Activated CD4-positive, alpha-beta T cell treated with anti-CD3 and anti-CD28 coated beads, Interleukin-2, amount 50 U/mL, for 16 hours (primary cell): Measurements from ENCODE around the gene PGBD5.

Experiments
- DNase-seq: peaks from one replicate; pipeline ENCODE4 v3.0.0-alpha.2; 2020

PGBD5 gene

GRCh38 chr1:230394134-230394533, 32.0 kb downstream of the PGBD5 start:
- no peak for DNase-seq

DNA sequence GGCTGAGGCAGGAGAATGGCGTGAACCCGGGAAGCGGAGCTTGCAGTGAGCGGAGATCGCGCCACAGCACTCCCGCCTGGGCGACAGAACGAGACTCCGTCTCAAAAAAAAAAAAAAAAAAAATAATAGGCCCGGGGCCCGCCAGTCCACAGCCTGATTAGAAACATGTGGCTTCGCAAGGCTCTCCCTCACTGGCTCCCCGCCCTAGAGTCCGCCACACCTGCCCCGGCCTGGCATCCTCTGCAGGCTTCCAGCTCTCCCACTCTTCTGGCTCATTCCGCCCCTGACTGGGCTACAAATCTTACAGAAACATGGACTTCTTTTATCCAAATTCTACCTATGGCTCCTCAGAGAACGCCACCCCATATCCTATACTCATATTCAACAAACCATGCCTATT, 32.4 kb downstream of the PGBD5 start:
- no peak for DNase-seq

GRCh38 chr1:230392920-230393521, 33.1 kb downstream of the PGBD5 start:
- DNase-seq, result no peak

DNA sequence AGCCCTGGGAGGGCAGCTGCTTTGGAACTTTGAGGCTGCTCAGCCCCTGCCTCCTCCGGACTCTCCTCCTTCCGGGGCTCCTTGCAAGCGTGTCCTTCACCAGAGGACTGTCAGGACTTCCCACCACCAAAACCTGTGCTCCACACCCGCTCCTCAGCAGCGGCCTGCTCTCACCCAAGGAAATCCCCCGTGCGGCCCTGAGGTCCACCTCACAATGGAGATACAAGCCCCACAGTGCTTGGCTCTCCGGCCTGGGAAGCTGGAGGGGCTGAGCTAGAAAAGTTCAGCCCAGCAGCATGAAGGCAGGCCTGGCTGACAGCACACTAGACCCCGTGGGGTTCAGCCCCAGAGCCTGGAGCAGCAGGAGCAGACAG, 33.6 kb downstream of the PGBD5 start:
- no peak for DNase-seq

GRCh38 chr1:230391776-230392535, 34.2 kb downstream of the PGBD5 start:
- no peak for DNase-seq

DNA sequence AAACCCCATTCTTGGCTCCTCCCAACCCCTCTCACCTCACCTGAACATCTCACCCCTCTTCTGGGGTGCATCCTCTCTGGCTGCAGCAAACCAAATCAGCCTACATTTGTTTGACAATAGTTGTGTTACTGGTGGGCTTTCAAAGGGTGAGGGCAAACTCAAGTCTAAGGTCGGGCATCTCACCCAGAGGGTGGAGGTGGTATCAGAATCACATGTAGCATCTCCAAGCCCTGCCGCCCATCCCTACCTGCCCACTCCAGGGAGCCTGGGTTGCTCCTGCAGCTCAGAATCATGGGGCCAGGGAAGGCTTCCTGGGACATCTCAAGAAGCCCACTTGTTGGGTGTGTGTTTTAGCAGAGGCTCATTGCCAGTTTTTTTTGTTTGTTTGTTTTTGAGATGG, 35.8 kb downstream of the PGBD5 start:
- no peak for DNase-seq

- no peak for DNase-seq
These were observed 38.3 kb downstream of the PGBD5 start for GRCh38 chr1:230387876-230388275.

DNA sequence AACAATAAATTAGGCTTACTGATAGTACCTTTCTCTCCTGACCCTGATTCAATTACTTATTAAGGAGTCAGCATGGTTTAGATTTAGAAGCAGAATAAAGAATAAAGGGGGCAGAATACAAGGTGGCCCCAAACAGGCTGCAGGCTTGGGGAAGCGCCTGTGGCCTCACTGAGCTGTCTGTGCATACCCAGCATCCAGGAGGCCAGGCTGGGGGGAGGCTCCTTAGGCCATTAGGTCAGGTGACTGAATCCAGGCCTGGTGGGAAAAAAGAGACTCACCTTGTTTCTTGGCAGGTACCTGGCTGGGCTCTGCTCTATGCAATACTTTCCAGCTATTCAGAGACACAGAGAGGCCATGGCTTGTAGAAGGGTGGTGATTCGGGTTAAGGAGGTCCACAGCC, 38.8 kb downstream of the PGBD5 start:
- no peak for DNase-seq

GRCh38 chr1:230386637-230387262, 39.4 kb downstream of the PGBD5 start:
- no peak for DNase-seq

- DNase-seq, result no peak
These were observed 40.2 kb downstream of the PGBD5 start for GRCh38 chr1:230385930-230386329.

DNA sequence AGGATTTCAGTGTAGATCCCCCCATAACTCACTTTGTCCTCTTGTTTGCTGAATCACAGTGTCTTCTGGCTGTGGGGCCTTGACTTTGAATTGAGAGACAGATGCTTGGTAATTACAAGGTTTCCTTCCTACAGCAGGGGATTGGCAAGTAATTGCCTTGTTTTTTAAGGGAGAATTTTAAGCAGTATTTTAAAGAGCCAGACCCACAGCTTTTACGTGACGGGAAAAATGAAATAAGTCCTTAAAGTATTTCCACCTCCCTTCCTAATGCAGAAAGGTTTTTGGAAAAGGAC, 41.0 kb downstream of the PGBD5 start:
- DNase-seq, result no peak

- no peak for DNase-seq
These were observed 41.6 kb downstream of the PGBD5 start for GRCh38 chr1:230384380-230385157.

DNA sequence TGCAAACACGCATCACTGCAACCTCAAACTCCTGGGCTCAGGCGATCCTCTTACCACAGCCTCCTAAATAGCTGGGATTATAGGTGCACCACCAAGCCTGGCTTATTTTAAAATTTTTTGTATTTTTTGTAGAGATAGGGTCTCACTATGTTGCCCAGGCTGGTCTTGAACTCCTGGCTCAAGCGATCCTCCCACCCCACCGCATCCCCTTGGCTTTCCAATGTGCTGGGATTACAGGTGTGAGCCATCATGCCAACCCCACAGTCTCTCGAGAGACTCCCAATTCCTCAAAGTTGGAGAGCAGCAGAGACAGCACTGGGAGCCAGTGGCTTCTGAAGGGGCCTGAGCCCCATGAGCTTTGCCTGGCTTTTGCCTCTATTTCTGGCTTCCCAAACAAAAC, 42.7 kb downstream of the PGBD5 start:
- no peak for DNase-seq

- DNase-seq, result no peak
These were observed 44.1 kb downstream of the PGBD5 start for GRCh38 chr1:230382001-230382491.

DNA sequence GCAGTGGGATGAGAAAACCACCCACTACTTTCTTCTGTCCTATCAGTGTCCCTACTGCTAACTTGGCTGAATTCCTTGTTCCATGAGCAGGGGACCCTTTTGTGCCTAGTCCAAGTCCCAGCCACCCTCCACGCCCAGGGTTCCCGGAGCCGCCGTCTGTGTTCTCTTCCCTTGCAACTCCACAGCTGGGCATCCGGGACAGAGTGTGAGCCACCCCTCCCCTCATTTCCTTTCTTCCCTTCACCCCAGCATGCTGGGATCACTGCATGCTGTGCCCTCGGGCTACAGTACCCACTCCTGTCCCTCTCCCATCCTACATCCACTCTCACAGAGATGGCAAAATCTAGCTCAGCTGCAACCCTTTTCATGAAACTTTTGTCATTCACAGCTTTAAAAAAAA, 44.5 kb downstream of the PGBD5 start:
- DNase-seq, result no peak

GRCh38 chr1:230381049-230381467, 45.1 kb downstream of the PGBD5 start:
- no peak for DNase-seq

DNA sequence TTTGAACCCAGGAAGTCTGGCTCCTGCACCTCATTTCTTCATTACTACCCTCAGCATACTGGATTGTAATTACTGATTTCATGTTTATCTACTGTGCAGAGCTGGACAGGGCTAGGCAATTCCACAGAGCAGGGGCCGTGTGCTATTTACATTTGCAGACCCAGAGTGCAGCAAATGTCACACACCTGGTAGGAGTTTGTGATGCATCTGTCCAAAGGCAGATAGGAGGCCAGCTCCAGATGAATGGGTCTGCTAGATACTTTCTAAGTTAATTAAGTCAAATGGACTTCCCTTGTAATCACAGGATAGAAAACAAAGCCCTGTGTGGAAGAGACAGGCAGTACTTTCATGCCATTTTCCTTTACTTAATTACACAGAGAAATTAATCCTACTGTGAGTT, 46.2 kb downstream of the PGBD5 start:
- DNase-seq, result no peak

DNA sequence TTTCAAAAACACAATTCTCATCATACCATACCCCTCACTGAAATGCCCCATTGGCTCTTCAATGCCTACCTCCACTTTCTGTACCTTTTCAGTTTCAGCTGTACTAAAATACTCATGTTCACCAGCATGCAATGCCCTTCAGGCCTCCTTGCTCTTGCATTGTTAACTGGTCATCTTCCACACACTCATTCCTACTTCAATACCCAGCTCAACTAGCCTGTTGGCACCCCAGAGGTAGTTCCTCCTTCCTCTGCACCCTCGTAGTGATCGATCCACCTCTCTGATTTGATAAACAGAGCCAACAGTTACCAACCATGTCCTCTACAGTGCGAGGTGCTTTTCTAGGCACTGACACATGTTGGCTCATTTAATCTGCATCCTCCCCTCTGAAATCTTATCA, 46.7 kb downstream of the PGBD5 start:
- DNase-seq, result no peak

DNA sequence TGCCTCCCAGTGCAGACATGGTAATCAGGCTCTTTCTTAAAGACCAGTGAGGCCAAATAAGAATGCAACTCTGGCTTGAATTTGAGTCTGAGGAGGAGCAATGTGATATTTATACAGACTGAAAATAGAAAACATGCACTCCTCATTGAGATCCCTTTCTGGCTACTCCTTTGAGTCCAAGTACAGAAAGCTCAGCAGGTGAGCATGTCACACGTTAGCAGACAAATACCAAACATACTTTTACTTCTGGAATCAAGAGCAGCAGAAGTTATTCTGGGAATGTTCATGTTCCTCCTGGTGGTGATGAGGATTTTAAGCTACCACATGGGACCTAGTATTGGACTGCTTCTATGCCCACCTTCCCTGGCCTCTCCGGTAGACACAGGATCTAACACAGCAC, 48.3 kb downstream of the PGBD5 start:
- no peak for DNase-seq

DNA sequence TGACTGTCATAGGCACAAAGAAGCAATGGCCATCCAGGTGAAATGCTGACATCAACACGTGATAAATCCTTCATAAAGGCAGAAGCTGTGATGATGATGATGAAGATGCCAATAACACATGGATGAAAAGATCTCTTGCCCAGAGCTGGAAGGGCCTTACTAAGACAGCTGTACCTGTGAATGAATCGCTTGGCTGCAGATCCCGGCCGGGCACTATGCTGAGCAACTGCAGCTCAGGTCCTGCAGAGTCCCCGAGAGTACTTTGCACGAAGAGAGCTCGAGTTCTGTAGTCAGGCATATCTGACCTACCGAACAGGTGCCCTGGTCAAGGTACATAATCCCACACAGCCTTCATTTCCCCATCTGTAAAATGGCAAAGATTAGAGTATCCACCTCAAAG, 48.8 kb downstream of the PGBD5 start:
- DNase-seq, result no peak

GRCh38 chr1:230376296-230376695, 49.8 kb downstream of the PGBD5 start:
- no peak for DNase-seq

- no peak for DNase-seq
These were observed 50.4 kb downstream of the PGBD5 start for GRCh38 chr1:230375780-230376179.

DNA sequence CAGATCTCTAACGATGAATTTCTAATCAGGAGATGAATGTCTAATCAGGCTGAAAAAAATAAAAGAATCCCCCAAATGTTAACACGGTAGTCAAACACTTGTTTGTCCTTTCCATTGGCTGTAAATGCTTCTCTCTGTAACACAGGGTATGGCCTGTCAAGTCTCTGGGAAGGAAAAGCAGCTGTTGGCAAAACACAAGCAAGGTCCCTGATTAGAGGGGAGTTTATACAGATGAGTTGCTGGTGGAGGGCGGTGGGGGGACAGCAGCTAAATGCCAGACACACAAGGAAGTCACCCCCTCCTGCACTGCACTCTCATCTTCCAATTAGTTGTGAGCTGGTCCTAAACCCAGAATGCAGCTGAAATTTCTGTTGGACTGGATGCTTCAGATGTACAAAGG, 51.0 kb downstream of the PGBD5 start:
- no peak for DNase-seq
